ENCODE measurements around the gene STRN. TPM values are rescaled to one million over a fixed set of nuclear protein-coding genes. Genes with fewer than 3 reads are reported as not detected.
"Not testable (repeated sequence)": the region's sequence is repeated elsewhere in the genome, so short reads cannot be mapped to it uniquely, and the experiment has no call there.

STRN gene
- total RNA-seq, 1 donor from 2014 or later: 25.7 TPM

DNA sequence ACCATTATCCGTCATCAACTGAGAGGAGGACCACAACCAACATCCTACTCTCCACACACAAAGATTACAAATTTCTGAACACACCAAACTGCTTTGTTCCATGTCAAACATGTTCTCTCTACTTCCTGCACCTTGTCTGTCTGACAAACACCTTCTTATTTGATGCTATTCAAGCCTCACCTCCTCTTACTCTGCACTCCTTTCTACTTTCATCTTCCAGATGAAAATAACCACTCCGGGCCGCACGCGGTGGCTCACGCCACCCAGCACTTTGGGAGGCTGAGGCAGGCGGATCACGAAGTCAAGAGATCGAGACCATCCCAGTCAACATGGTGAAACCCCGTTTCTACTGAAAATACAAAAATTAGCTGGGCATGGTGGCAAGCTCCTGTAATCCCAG, 43.7 kb downstream of the STRN start:
- H3K27me3 Mint-ChIP-seq (ENCODE audit: low read depth); H3K9me3 Mint-ChIP-seq; DNase-seq (ENCODE audit: low spot score in 2 of 2, unreplicated experiment in 2 of 2); H3K4me3 Mint-ChIP-seq: not testable (repeated sequence)
- Mint-ChIP-seq H3K27ac (peak overlapping the region; percentile 6), H3K4me1 (peaks cover 24% of the 10 kb centered on the region), H3K36me3 (peaks cover 13% of the 10 kb centered on the region)

DNA sequence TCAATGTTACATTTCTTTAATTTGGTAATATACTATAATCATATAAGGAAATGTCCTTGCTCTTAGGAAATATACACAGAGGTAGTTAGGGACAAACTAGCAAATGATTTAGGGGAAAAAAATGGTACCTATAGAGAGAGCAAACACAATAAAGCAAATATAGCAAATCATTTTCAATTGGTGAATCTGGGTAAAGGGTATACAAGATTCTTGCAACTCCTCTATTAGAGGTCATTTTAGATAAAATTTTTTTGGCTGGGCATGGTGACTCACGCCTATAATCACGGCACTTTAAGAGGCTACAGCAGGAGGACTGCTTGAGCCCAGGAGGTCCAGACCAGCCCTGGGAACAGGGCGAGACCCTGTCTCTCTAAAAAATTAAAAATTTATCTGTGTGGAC, 44.4 kb downstream of the STRN start:
- H3K27ac Mint-ChIP-seq: no peak overlapping the region
- no peak overlapping the region for H3K4me3 Mint-ChIP-seq
- TF ChIP-seq, protein P1, sequence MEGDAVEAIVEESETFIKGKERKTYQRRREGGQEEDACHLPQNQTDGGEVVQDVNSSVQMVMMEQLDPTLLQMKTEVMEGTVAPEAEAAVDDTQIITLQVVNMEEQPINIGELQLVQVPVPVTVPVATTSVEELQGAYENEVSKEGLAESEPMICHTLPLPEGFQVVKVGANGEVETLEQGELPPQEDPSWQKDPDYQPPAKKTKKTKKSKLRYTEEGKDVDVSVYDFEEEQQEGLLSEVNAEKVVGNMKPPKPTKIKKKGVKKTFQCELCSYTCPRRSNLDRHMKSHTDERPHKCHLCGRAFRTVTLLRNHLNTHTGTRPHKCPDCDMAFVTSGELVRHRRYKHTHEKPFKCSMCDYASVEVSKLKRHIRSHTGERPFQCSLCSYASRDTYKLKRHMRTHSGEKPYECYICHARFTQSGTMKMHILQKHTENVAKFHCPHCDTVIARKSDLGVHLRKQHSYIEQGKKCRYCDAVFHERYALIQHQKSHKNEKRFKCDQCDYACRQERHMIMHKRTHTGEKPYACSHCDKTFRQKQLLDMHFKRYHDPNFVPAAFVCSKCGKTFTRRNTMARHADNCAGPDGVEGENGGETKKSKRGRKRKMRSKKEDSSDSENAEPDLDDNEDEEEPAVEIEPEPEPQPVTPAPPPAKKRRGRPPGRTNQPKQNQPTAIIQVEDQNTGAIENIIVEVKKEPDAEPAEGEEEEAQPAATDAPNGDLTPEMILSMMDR (IDR thresholded peaks at IDR 0.05; ENCODE audit: unreplicated experiment): no peak
- H3K27me3 Mint-ChIP-seq (ENCODE audit: low read depth): no peaks in the 10 kb centered on the region
- H3K4me1 Mint-ChIP-seq: peaks cover 24% of the 10 kb centered on the region
- peaks cover 13% of the 10 kb centered on the region for H3K36me3 Mint-ChIP-seq
- DNase-seq (ENCODE audit: low spot score in 2 of 2, unreplicated experiment in 2 of 2): no peak
- no peaks in the 10 kb centered on the region for H3K9me3 Mint-ChIP-seq

DNA sequence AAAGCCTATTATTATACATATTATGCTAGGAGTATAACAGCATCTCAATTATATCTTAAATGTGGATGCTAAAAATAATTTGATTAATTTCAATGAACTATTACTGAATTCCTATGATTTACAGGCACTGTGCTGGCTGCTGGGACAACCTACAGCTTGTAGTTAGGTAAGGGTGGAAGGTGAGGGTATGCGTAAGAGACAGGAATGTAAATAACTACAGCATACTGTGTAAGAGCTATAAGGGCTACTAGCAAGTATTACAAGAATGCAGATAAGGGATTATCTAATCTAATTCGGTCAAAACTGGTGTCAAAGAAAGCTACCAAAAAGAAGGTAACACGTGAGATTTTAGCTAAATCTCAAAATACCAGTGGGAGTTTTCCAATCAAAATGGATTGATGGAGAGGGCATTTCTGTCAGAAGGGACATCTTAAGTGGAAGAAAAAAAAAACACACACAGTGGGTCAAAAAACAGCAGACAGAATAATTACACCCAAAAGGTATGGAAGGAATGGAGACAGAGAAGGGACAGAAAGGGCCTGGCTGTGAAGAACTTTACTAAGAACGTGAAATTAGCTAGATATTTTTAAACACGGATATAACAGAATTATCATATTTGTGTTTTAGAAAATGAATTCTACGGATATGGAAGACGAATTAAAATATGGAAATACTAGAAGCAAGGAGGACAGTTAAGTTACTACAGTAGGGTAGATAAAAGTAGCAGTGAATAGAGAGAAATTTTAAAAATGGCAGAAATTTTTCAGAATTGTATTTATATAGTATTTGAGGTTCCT, 47.1 kb downstream of the STRN start:
- H3K4me3 Mint-ChIP-seq: no peak overlapping the region
- no peaks in the 10 kb centered on the region for H3K9me3 Mint-ChIP-seq
- H3K36me3 Mint-ChIP-seq: peaks cover 12% of the 10 kb centered on the region
- no peak for DNase-seq (ENCODE audit: low spot score in 2 of 2, unreplicated experiment in 2 of 2)
- H3K4me1 Mint-ChIP-seq: peaks cover 17% of the 10 kb centered on the region
- peak overlapping the region; percentile 88 for H3K27ac Mint-ChIP-seq
- TF ChIP-seq, protein P1 (IDR thresholded peaks at IDR 0.05; ENCODE audit: unreplicated experiment): no peak
- H3K27me3 Mint-ChIP-seq (ENCODE audit: low read depth): no peaks in the 10 kb centered on the region

DNA sequence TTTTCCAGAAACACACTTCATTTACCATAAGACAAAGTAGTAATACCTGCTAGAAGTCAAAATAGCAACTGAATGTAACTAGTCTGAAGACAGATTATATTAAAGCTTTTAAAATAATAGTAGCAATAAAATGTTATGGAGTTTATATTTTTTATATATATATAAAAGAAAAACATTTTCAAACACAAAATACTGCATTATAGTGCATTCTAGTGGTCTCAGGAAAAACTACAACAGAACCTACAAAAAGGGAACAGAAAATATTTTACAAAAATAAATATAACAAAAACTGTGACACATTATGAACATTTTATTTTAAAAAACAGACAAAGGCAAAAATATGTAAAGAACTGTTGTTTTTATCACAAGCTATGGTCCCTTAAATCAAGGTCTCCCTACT, 48.0 kb downstream of the STRN start:
- Mint-ChIP-seq H3K4me1 (peaks cover 17% of the 10 kb centered on the region), H3K36me3 (peaks cover 7% of the 10 kb centered on the region), H3K27ac (no peak overlapping the region), H3K4me3 (no peak overlapping the region), H3K9me3 (no peaks in the 10 kb centered on the region), H3K27me3 (ENCODE audit: low read depth) (no peaks in the 10 kb centered on the region)
- DNase-seq (ENCODE audit: low spot score in 2 of 2, unreplicated experiment in 2 of 2): no peak
- TF ChIP-seq, protein P1 (IDR thresholded peaks at IDR 0.05; ENCODE audit: unreplicated experiment): peak; percentile 36

DNA sequence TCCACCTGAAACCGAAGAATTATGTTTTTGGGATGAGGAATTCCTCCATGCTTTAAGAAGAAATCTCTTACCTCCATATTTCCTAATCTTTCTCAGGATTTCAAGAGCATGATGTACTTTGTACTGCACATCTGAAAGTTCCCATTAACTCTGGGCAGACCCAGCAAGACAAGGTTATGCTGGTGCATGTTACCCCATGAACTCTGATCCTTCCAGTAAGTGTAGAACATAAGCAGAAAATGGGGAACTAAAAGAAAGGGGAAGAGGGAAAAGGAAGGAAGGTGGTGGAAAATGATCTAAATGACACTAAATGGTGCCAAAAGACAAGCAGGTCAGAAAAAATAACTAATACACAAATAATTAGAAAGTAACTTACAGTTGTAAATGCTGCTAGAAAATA, 50.7 kb downstream of the STRN start:
- H3K4me3 Mint-ChIP-seq: no peak overlapping the region
- H3K36me3 Mint-ChIP-seq: peaks cover 3% of the 10 kb centered on the region
- H3K4me1 Mint-ChIP-seq: peaks cover 10% of the 10 kb centered on the region
- TF ChIP-seq, protein P1 (IDR thresholded peaks at IDR 0.05; ENCODE audit: unreplicated experiment): no peak
- no peaks in the 10 kb centered on the region for H3K27me3 Mint-ChIP-seq (ENCODE audit: low read depth)
- DNase-seq (ENCODE audit: low spot score in 2 of 2, unreplicated experiment in 2 of 2): no peak
- peak overlapping the region; percentile 6 for H3K27ac Mint-ChIP-seq
- no peaks in the 10 kb centered on the region for H3K9me3 Mint-ChIP-seq

DNA sequence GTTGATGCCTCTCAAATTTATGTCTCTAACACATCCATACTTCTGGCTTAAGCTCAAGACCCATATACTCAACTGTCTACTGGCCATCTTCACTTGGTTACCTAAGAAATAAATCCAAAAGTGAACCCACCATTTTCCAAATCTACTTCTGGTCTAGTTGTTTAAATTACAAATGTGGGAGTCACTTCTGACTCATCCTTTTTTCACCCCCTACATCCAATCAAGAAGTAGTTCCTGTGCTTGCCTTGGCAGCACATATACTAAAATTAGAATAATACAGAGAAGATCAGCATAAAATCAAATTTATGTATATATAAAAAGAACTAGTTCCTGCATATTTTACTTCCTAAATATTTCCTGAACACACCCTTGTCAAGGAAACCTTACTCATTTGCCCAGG, 53.6 kb downstream of the STRN start:
- no peaks in the 10 kb centered on the region for H3K9me3 Mint-ChIP-seq
- H3K4me1 Mint-ChIP-seq: no peaks in the 10 kb centered on the region
- no peaks in the 10 kb centered on the region for H3K27me3 Mint-ChIP-seq (ENCODE audit: low read depth)
- no peak for DNase-seq (ENCODE audit: low spot score in 2 of 2, unreplicated experiment in 2 of 2)
- no peak overlapping the region for H3K4me3 Mint-ChIP-seq
- H3K27ac Mint-ChIP-seq: no peak overlapping the region
- peaks cover 8% of the 10 kb centered on the region for H3K36me3 Mint-ChIP-seq
- TF ChIP-seq, protein P1 (IDR thresholded peaks at IDR 0.05; ENCODE audit: unreplicated experiment): no peak
